K562 (cell line): ENCODE measurements around the gene ZNF318. TPM values are rescaled to one million over a fixed set of nuclear protein-coding genes. Genes with fewer than 3 reads are reported as not detected.
A peak's percentile ranks its signal among the peaks of the same experiment; 100 is the strongest.
"Not testable (repeated sequence)": the region's sequence is repeated elsewhere in the genome, so short reads cannot be mapped to it uniquely, and the experiment has no call there.

Experiments
- ATAC-seq: fragments of 200-7000 bp; cut with Tn5 transposase; 3 replicates; pipeline ENCODE4 v1.9.1; 2020; ENCODE audit warnings: moderate library complexity
- BruUV-seq: library from RNA; stranded (reverse); fragments of 400-500 nt; replicated peaks from 2 replicates; lab custom pipeline; 2021; lab: Mats Ljungman, UMichigan
- CTCF ChIA-PET: fragments of 300-600 bp; formaldehyde crosslinking; extraction: SDS; loops from one replicate; lab custom pipeline; 2021; ENCODE audit warnings: low intra/inter-chr PET ratio; lab: Yijun Ruan, JAX
- POLR2A ChIA-PET: fragments of 300-600, 350-650 bp; sonication (Branson Sonifier 250); formaldehyde crosslinking; extraction: SDS; loops from one replicate; lab custom pipeline; 2021; ENCODE audit warnings: antibody characterized with exemption, inconsistent platforms; lab: Yijun Ruan, JAX
- DNase-seq, 4 experiments: peaks; one replicate each; pipeline versions ENCODE4 v3.0.0 to v3.0.0-alpha.2; 2011 to 2018; ENCODE audit warnings: low spot score in 3 of 4, mixed read lengths in 3 of 4; ENCODE audit errors: extremely low read depth in 1 of 4
- FAIRE-seq: peaks from 2 replicates; lab custom pipeline; 2011; peaks lifted over from hg19 to GRCh38; lab: Jason Lieb, UNC
- H2AFZ ChIP-seq: 2 replicates; pipeline ENCODE4 v1.6.0; 2011; ENCODE audit warnings: low read depth, low read length, control low read depth, inconsistent platforms
- H3K27ac ChIP-seq: fragments of 200-600 bp; 3 replicates; pipeline ENCODE4 v1.8.0; 2011; ENCODE audit warnings: low read depth, mild to moderate bottlenecking, control low read depth, inconsistent platforms, low read length, moderate library complexity, mixed read lengths; ENCODE audit errors: extremely low read depth
- H3K27me3 ChIP-seq, 2 experiments: fragments of 300-600 bp in 1 of 2; 2 replicates in 1 of 2; 3 replicates in 1 of 2; pipeline versions ENCODE4 v1.6.0 to v1.8.0; 2011; ENCODE audit warnings: inconsistent platforms in 2 of 2, low read length in 2 of 2, mild to moderate bottlenecking in 1 of 2, mixed read lengths in 1 of 2, moderate library complexity in 1 of 2; ENCODE audit not compliant: control insufficient read depth in 2 of 2, insufficient read depth in 2 of 2
- H3K36me3 ChIP-seq: fragments of 300-600 bp; 3 replicates; pipeline ENCODE4 v1.8.0; 2011; ENCODE audit warnings: mild to moderate bottlenecking, low read length, inconsistent platforms; ENCODE audit not compliant: control insufficient read depth, insufficient read depth
- H3K4me1 ChIP-seq, 2 experiments: fragments of 200-600 bp in 1 of 2; replicated peaks in 1 of 2; 2 replicates in 1 of 2; 3 replicates in 1 of 2; pipeline versions ENCODE4 v1.5.1 to v1.8.0; 2011; ENCODE audit warnings: inconsistent platforms in 2 of 2, low read length in 2 of 2, mild to moderate bottlenecking in 1 of 2, mixed read lengths in 1 of 2, moderate library complexity in 1 of 2; ENCODE audit not compliant: control insufficient read depth in 2 of 2, insufficient read depth in 2 of 2
- H3K4me2 ChIP-seq: 2 replicates; pipeline ENCODE4 v1.6.1; 2011; ENCODE audit warnings: low read length, control low read depth, inconsistent platforms, mixed read lengths; ENCODE audit not compliant: insufficient read depth
- H3K4me3 ChIP-seq: fragments of 200-600 bp; sonication (generic), shearing (Covaris generic); 2 replicates; pipeline ENCODE4 v1.5.1; 2016; ENCODE audit warnings: control low read depth, inconsistent platforms
- H3K79me2 ChIP-seq: fragments of 200-600 bp; 3 replicates; pipeline ENCODE4 v1.8.0; 2011; ENCODE audit warnings: low read length, inconsistent platforms; ENCODE audit not compliant: control insufficient read depth, insufficient read depth
- H3K9ac ChIP-seq, 2 experiments: 2 replicates each; pipeline versions ENCODE4 v1.6.0 to v1.6.1; 2011; ENCODE audit warnings: low read depth in 2 of 2, low read length in 2 of 2, control low read depth in 1 of 2, inconsistent platforms in 1 of 2, mild to moderate bottlenecking in 1 of 2, mixed read lengths in 1 of 2; ENCODE audit not compliant: insufficient read depth in 1 of 2
- H3K9me1 ChIP-seq: one replicate; pipeline ENCODE4 v1.6.0; 2011; ENCODE audit warnings: inconsistent platforms, mild to moderate bottlenecking, low read length, moderate library complexity; ENCODE audit not compliant: control insufficient read depth, insufficient read depth
- H3K9me3 ChIP-seq: replicated peaks from 2 replicates; pipeline ENCODE4 v1.5.1; 2011; ENCODE audit warnings: low read depth, low read length, inconsistent platforms; ENCODE audit not compliant: control insufficient read depth, insufficient read depth
- H4K20me1 ChIP-seq: replicated peaks from 2 replicates; pipeline ENCODE4 v1.6.1; 2011; ENCODE audit warnings: low read length, inconsistent platforms, mixed read lengths; ENCODE audit not compliant: control insufficient read depth, insufficient read depth
- ATF1 ChIP-seq, 2 experiments: fragments of 450-650 bp in 1 of 2; IDR thresholded peaks; 2 replicates each; pipeline ENCODE4 v1.6.1; 2016; ENCODE audit warnings: missing compliant biosample characterization in 1 of 2, missing genetic modification characterization in 1 of 2
- ATF7 ChIP-seq: fragments of 450-650 bp; IDR thresholded peaks from 2 replicates; pipeline ENCODE4 v1.7.1; 2014; ENCODE audit warnings: mild to moderate bottlenecking, moderate library complexity
- C11orf30 ChIP-seq: fragments of 450-650 bp; IDR thresholded peaks from 2 replicates; pipeline ENCODE4 v1.6.1; 2016; ENCODE audit warnings: low read depth, mild to moderate bottlenecking
- CREM ChIP-seq: IDR thresholded peaks from 2 replicates; pipeline ENCODE4 v1.6.1; 2014; ENCODE audit warnings: antibody characterized with exemption, low read depth
- ESRRB ChIP-seq: fragments of 250-450 bp; sonication (Bioruptor Pico); IDR thresholded peaks from 2 replicates; pipeline ENCODE4 v1.5.0; 2020; ENCODE audit warnings: mild to moderate bottlenecking, moderate library complexity, borderline replicate concordance
- ZNF316 ChIP-seq: fragments of 450-650 bp; IDR thresholded peaks from 2 replicates; pipeline ENCODE4 v1.6.1; 2016
- WGBS: fragments of 100-300 bp; shearing (Covaris generic); methylation state at CpG from one replicate; pipeline ENCODE4 v1.1.6; 2016; ENCODE audit warnings: low coverage, mixed read lengths; ENCODE audit not compliant: insufficient coverage; ENCODE audit errors: missing lambda C conversion rate; 5-methylcytosine and 5-hydroxymethylcytosine counted together
- in situ Hi-C: fragments of 300-500 bp; cut with MboI; formaldehyde crosslinking; loops from 4 replicates; pipeline ENCODE4 v1.15.0; 2018; ENCODE audit warnings: inconsistent platforms, mixed read lengths
- intact Hi-C: fragments of 100-400 bp; cut with micrococcal nuclease; formaldehyde crosslinking; loops from 2 replicates; pipeline ENCODE4 v1.14.2; 2022
- polyA plus RNA-seq, 8 experiments: library from polyadenylated mRNA; depleted of rRNA in 4 of 8; stranded (reverse) in 5 of 8; unstranded in 3 of 8; fragments of >200 nt; fragmentation: Nextera tagmentation in 2 of 8; fragmentation: Illumina TruSeq in 1 of 8; extraction: Ambion mirVana in 2 of 8; extraction: Trizol in 1 of 8; gene quantifications; 2 replicates each; pipeline versions ENCODE4 v1.2.1 to v1.2.3, GENCODE V29; 2011 to 2014; ENCODE audit warnings: inconsistent platforms in 1 of 8, missing spikeins in 1 of 8
- total RNA-seq, 7 experiments: library from RNA; depleted of rRNA in 6 of 7; stranded (reverse); fragments of >200 nt in 6 of 7; fragmentation: Illumina TruSeq in 2 of 7; extraction: Trizol in 2 of 7; gene quantifications; 2 replicates each; pipeline versions ENCODE4 v1.2.1 to v1.2.3, GENCODE V29; 2011 to 2021; ENCODE audit warnings: low replicate concordance in 1 of 7

Gene ZNF318
- total and polyA plus RNA-seq, 9 of the 15 experiments (the other 6 are each of a cell fraction or from before 2014, with no cell fraction given), result 3.2 to 19.0 (median 9.2) TPM

DNA sequence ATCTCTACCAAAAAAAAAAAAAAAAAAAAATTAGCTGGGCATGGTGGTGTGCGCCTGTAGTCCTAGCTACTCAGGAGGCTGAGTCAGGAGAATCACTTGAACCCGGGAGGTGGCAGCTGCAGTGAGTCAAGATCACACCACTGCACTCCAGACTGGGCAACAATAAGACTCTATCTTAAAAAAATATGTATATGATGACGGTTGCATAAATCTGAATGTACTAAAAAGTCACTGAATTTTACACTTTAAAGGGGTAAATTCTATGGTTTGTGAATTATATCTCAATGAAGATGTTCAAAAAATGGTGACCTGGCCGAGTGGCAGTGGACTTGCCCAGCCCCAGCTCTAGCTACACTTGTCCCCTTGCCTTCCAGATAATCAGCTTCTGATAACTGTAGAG is 47.5 kb upstream of the ZNF318 start:
- Histone ChIP-seq H4K20me1 (no peaks in the 10 kb centered on the region), H3K27ac (no peak overlapping the region), H3K36me3 (no peaks in the 10 kb centered on the region), H3K79me2 (no peaks in the 10 kb centered on the region), H3K9me3 (peaks cover 3% of the 10 kb centered on the region; the same call in 1 of the 2 replicates), H3K27me3 (peaks cover 4 to 23% of the 10 kb centered on the region in 2 experiments; a peak in 4 of 5 replicates), H3K4me3 (no peak overlapping the region), H3K4me2 (no peak overlapping the region), H3K9ac (peak overlapping the region in 1 of 2 experiments; percentile 29; a peak in 1 of 4 replicates), H2AFZ (no peak overlapping the region), H3K4me1 (peaks cover 0 to 6% of the 10 kb centered on the region in 2 experiments; a peak in 1 of 5 replicates), H3K9me1 (no peaks in the 10 kb centered on the region)
- BruUV-seq, result no TSS peak
- TF ChIP-seq ESRRB (no peak), ZNF316 (peak; percentile 63; the same call in 1 of the 2 replicates), C11orf30 (0 out of 2 replicates have a peak, but pooled peaks have one; percentile 6)
- POLR2A ChIA-PET, result interaction anchor here (1.1 kb wide), 1 partner anchor 17 kb away, joined by 3 read pairs; no protein-coding TSS in a partner anchor
- intact Hi-C loops (no loop called here), in situ Hi-C loops (no loop called here)
- FAIRE-seq (no peak), DNase-seq (no peak), ATAC-seq (no peak)
- CTCF ChIA-PET, result no interaction called here
- 25% methylated on average over 4 of the region's 4 CpGs for WGBS

DNA sequence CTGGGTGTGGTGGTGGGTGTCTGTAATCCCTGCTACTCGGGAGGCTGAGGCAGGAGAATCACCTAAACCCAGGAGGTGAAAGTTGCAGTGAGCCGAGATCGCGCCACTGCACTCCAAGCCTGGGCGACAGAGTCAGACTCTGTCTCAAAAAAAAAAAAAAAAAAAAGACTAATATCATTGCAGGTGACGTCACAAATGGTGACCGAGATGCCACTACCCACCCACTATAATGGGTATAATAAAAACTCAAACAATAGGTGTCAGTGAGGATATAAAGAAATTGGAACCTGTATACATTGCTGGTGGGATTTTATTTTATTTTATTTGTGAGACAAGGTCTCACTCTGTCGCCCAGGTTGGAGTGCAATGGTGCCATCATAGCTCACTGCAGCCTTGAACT is 45.8 kb upstream of the ZNF318 start:
- H3K4me2 ChIP-seq; H3K4me1 ChIP-seq; CTCF ChIA-PET; intact Hi-C loops; H2AFZ ChIP-seq; H3K9me1 ChIP-seq; H3K9me3 ChIP-seq; H3K79me2 ChIP-seq; H3K36me3 ChIP-seq; ATAC-seq; in situ Hi-C loops; H3K27ac ChIP-seq; DNase-seq; H3K4me3 ChIP-seq; BruUV-seq; H4K20me1 ChIP-seq; FAIRE-seq; H3K9ac ChIP-seq; TF ChIP-seq ATF1 (CRISPR knock-in tag; IDR thresholded peaks at IDR 0.05): not testable (repeated sequence)
- POLR2A ChIA-PET, result interaction anchor here (0.6 to 1.6 kb wide), 4 partner anchors 7 to 404 kb away, joined by 3 to 5 read pairs (median 4); no protein-coding TSS in a partner anchor
- WGBS, result 31% methylated on average over 8 of the region's 8 CpGs
- TF ChIP-seq ATF1 (tag; IDR thresholded peaks at IDR 0.05) (peak; percentile 46; the same call in 1 of the 2 replicates), CREM (peak; percentile 25; the same call in 1 of the 2 replicates), ATF7 (peak; percentile 42; the same call in 1 of the 2 replicates)
- peaks cover 4 to 24% of the 10 kb centered on the region in 2 experiments; a peak in 4 of 5 replicates for H3K27me3 ChIP-seq
